Mammary epithelial cell (primary cell): ENCODE results near the gene SRD5A3.

Experiments
- CTCF ChIP-seq, 2 donors: IDR thresholded peaks in 1 of 2; conservative IDR thresholded peaks in 1 of 2; 2 replicates each; pipeline ENCODE4 v1.5.1; 2011 to 2012; ENCODE audit warnings: inconsistent platforms in 2 of 2, low read length in 2 of 2, mild to moderate bottlenecking in 2 of 2, control low read depth in 1 of 2, low read depth in 1 of 2; ENCODE audit not compliant: insufficient read depth in 1 of 2; ENCODE audit errors: extremely low read depth in 1 of 2
- EZH2 ChIP-seq: IDR thresholded peaks from 2 replicates; pipeline ENCODE4 v1.6.1; 2012; ENCODE audit warnings: low read length, inconsistent platforms, borderline replicate concordance

GRCh38 chr4:55367084-55367722, 21.2 kb downstream of the SRD5A3 start:
- TF ChIP-seq CTCF (conservative IDR thresholded peaks at IDR 0.05 in 1 of 2, IDR thresholded peaks at IDR 0.05 in 1 of 2; ENCODE audit: extremely low read depth in 1 of 2, insufficient read depth in 1 of 2, low read depth in 1 of 2, low read length in 2 of 2) (no peak), EZH2 (no peak)
